Measurements from ENCODE around the gene RRAD. TPM values are rescaled to one million over a fixed set of nuclear protein-coding genes. Genes with fewer than 3 reads are reported as not detected.

Gene RRAD
- total RNA-seq, 1 donor from 2014 or later, result 32.9 TPM

DNA sequence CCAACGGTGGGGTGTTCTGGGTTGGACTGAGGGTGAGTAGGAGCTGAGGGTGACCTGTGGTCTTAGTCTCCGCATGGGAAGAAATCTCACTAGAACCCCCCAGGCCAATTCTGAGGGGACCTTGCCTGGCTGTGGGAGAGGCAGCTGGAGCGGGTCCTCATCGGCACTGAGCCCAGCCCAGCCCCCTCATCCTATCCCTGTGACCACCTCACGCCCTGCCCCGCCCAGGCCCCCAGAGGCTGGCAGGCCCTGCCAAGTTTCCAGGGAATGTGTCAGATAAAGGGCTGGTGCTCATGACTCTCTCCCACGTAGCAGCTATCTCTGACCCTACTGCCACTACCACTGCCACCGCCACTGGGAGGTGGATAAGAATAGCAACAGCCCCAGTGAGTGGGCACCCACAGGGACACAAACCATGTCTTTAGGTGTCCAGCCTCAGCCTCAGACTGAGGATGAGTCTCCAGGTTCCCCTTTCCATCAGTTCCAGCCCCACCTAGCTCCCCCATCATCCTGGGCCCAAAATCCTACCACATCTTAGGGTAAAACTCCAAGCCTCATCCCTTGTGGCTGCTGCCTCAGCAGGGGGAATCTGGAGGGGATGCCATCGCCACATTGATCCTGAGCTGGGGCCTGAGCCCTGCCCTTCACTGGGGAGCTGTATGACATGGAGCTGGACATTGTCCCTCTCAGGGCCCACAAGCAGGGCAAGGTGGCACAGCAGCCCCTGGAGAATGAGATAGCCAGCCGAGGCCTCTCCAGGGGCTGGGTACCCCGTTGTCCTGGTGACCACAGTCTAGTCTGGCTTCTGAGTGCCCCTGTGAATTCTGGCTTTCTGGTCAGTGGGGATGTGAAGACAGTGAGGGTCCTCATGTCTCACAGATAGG, 21.5 kb downstream of the RRAD start:
- Histone ChIP-seq H3K36me3 (ENCODE audit: control insufficient read depth, insufficient read depth, low read length) (no peaks in the 10 kb centered on the region), H3K4me3 (ENCODE audit: low read depth, low read length) (no peak overlapping the region), H3K27me3 (ENCODE audit: control insufficient read depth, insufficient read depth, low read length) (no peaks in the 10 kb centered on the region)
- TF ChIP-seq, protein P1, sequence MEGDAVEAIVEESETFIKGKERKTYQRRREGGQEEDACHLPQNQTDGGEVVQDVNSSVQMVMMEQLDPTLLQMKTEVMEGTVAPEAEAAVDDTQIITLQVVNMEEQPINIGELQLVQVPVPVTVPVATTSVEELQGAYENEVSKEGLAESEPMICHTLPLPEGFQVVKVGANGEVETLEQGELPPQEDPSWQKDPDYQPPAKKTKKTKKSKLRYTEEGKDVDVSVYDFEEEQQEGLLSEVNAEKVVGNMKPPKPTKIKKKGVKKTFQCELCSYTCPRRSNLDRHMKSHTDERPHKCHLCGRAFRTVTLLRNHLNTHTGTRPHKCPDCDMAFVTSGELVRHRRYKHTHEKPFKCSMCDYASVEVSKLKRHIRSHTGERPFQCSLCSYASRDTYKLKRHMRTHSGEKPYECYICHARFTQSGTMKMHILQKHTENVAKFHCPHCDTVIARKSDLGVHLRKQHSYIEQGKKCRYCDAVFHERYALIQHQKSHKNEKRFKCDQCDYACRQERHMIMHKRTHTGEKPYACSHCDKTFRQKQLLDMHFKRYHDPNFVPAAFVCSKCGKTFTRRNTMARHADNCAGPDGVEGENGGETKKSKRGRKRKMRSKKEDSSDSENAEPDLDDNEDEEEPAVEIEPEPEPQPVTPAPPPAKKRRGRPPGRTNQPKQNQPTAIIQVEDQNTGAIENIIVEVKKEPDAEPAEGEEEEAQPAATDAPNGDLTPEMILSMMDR (IDR thresholded peaks at IDR 0.05; ENCODE audit: insufficient read depth, low read length, poor library complexity, severe bottlenecking), result no peak
- DNase-seq (ENCODE audit: low read depth), result no peak

DNA sequence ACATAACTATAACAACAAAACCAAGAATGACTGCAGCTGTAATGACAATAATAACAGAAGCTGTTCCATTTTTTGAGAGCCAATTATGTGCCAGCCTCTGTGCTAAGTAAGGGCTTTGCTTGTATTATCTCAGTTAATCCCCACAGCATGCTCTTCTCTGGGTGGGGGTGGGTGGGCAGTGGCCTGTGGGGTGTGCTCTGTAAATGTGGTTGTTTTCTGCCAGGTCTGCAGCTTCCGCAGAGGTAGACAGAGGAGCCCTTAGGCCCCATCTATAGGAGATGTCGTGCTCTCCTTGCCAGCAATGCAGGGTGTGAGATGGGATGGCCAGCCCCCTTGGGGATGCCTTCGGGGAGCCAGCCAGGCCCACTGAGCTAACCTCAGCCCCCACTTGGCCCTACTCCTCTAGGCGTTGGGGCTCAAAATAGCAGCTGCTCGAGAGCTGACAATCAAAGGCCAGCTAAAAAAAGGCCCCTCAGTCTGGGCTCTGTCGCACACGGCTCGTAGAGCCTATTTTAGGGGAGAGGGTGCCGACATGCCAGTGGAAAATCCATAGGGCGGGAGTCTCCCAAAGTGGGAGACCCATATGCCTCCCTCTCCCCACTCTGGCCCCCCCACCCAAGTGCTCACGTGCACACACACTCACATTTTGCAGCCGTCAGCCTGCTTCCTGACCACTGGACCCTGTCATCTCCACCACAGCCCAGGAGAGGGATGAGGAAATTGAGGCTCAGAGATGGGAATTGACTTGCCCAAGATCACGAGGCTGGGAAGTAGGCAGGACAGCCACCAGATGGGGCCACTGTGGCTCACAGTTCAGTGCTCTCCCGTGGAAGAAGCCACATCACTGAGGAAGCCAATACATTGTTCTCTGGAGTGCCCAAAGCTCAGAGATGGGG, 22.4 kb downstream of the RRAD start:
- Histone ChIP-seq H3K4me3 (ENCODE audit: low read depth, low read length) (no peak overlapping the region), H3K27me3 (ENCODE audit: control insufficient read depth, insufficient read depth, low read length) (no peaks in the 10 kb centered on the region), H3K36me3 (ENCODE audit: control insufficient read depth, insufficient read depth, low read length) (no peaks in the 10 kb centered on the region)
- TF ChIP-seq, protein P1 (IDR thresholded peaks at IDR 0.05; ENCODE audit: insufficient read depth, low read length, poor library complexity, severe bottlenecking), result no peak
- no peak for DNase-seq (ENCODE audit: low read depth)

DNA sequence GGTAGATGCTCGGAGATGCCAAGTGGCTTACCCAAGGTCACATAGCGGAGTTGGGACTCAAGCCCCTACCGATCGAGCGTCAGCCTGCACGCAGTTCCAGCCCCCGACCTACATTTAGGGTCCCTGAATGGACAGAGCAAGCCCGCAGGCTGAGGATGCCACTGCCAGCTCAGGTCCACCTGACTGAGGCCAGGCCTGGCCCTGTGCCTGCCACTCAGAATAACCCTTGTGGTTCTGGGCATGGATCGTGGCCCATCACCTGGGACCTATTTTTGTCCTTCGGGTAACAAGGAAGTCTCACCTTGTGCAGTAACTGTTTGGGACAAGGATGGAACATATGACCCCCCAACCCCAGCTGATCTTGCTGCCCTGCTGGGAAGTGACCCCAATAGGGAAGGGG, 23.7 kb downstream of the RRAD start:
- DNase-seq (ENCODE audit: low read depth), result no peak
- no peaks in the 10 kb centered on the region for H3K36me3 ChIP-seq (ENCODE audit: control insufficient read depth, insufficient read depth, low read length)
- no peaks in the 10 kb centered on the region for H3K27me3 ChIP-seq (ENCODE audit: control insufficient read depth, insufficient read depth, low read length)
- H3K4me3 ChIP-seq (ENCODE audit: low read depth, low read length), result no peak overlapping the region
- TF ChIP-seq, protein P1 (IDR thresholded peaks at IDR 0.05; ENCODE audit: insufficient read depth, low read length, poor library complexity, severe bottlenecking), result no peak

- Histone ChIP-seq H3K27me3 (ENCODE audit: control insufficient read depth, insufficient read depth, low read length) (no peaks in the 10 kb centered on the region), H3K36me3 (ENCODE audit: control insufficient read depth, insufficient read depth, low read length) (no peaks in the 10 kb centered on the region), H3K4me3 (ENCODE audit: low read depth, low read length) (no peak overlapping the region)
- no peak for DNase-seq (ENCODE audit: low read depth)
- TF ChIP-seq, protein P1 (IDR thresholded peaks at IDR 0.05; ENCODE audit: insufficient read depth, low read length, poor library complexity, severe bottlenecking), result no peak
Observed at GRCh38 chr16:66900721-66901441, 24.5 kb downstream of the RRAD start.

DNA sequence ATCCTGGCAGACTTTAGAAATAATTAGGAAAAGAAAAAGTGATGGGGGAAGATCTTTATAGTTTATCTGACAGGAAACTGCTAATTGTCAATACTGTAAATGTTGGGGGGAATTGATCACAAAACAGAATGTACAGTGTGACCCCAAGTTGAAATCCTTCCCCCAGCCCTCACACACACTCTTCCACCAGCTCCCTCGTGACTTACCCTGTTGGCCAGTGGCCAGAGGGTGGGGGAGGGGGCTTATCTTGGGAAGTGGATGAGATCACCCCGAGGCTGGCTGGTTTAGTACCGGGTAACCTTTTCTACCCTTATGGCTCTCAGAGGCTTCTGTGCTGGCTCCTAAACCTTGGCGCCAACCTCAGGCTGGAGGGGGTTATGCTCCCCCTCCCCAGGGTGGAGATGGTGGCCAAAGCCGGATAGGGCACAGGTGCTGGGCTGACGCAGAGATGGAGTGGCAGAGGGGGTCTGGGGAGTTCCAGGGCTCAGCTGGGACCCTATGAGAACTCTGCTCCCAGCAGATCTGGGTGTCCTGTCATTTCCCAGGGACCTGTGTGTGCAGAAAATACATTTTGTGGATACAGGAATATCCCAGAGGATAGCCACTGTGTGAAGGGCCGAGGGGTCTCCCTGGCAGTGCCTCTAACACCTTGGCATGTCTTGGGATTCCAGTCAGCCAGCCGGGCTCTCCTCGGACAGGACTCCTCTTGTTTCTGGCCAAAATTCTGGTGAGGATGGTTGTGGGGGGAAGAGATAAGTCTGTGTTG, 25.2 kb downstream of the RRAD start:
- TF ChIP-seq, protein P1 (IDR thresholded peaks at IDR 0.05; ENCODE audit: insufficient read depth, low read length, poor library complexity, severe bottlenecking), result no peak
- no peak overlapping the region for H3K4me3 ChIP-seq (ENCODE audit: low read depth, low read length)
- no peaks in the 10 kb centered on the region for H3K27me3 ChIP-seq (ENCODE audit: control insufficient read depth, insufficient read depth, low read length)
- H3K36me3 ChIP-seq (ENCODE audit: control insufficient read depth, insufficient read depth, low read length), result no peaks in the 10 kb centered on the region
- peak; percentile 62 for DNase-seq (ENCODE audit: low read depth)

All from kidney epithelial cell (primary cell).